Activated CD8-positive, alpha-beta memory T cell treated with anti-CD3 and anti-CD28 coated beads, Interleukin-2, amount 50 U/mL, for 4 hours (primary cell): ENCODE measurements around the gene SRA1.
"Not testable (repeated sequence)": the region's sequence is repeated elsewhere in the genome, so short reads cannot be mapped to it uniquely, and the experiment has no call there.

Experiments
- DNase-seq: peaks from one replicate; pipeline ENCODE4 v3.0.0-alpha.2; 2020

Gene SRA1

GRCh38 chr5:140557136-140557805, at the start of gene SRA1:
Gene SRA1, minus strand, starts transcription at chr5:140557473. Its CDS starts 21 bp downstream, at chr5:140557452.
- DNase-seq, result peak; percentile 80

GRCh38 chr5:140607031-140607430, 49.8 kb upstream of the SRA1 start:
- no peak for DNase-seq

- DNase-seq, result no peak
These were observed 48.6 kb upstream of the SRA1 start for GRCh38 chr5:140605879-140606278.

- DNase-seq, result no peak
These were observed 46.5 kb upstream of the SRA1 start for GRCh38 chr5:140603734-140604133.

- not testable (repeated sequence) for DNase-seq
These were observed 46.1 kb upstream of the SRA1 start for GRCh38 chr5:140603446-140603698.

- DNase-seq, result no peak
These were observed 44.9 kb upstream of the SRA1 start for GRCh38 chr5:140602147-140602546.

GRCh38 chr5:140600096-140600495, 42.8 kb upstream of the SRA1 start:
- no peak for DNase-seq

- DNase-seq, result no peak
These were observed 41.6 kb upstream of the SRA1 start for GRCh38 chr5:140598836-140599235.

GRCh38 chr5:140596321-140596741, 39.1 kb upstream of the SRA1 start:
- DNase-seq, result no peak

- DNase-seq, result no peak
These were observed 38.4 kb upstream of the SRA1 start for GRCh38 chr5:140595538-140596300.

- DNase-seq, result no peak
These were observed 36.9 kb upstream of the SRA1 start for GRCh38 chr5:140594169-140594568.

- not testable (repeated sequence) for DNase-seq
These were observed 35.8 kb upstream of the SRA1 start for GRCh38 chr5:140593070-140593469.

- DNase-seq, result no peak
These were observed 34.6 kb upstream of the SRA1 start for GRCh38 chr5:140591747-140592372.

GRCh38 chr5:140590861-140591260, 33.6 kb upstream of the SRA1 start:
- no peak for DNase-seq

GRCh38 chr5:140588311-140589070, 31.2 kb upstream of the SRA1 start:
- DNase-seq, result no peak

GRCh38 chr5:140587495-140587894, 30.2 kb upstream of the SRA1 start:
- DNase-seq, result no peak

GRCh38 chr5:140579188-140579747, 22.0 kb upstream of the SRA1 start:
- DNase-seq, result not testable (repeated sequence)

- DNase-seq, result no peak
These were observed 19.5 kb upstream of the SRA1 start for GRCh38 chr5:140576776-140577201.

- DNase-seq, result no peak
These were observed 18.0 kb upstream of the SRA1 start for GRCh38 chr5:140575309-140575708.

GRCh38 chr5:140574165-140574564, 16.9 kb upstream of the SRA1 start:
- DNase-seq, result no peak

- no peak for DNase-seq
These were observed 16.4 kb upstream of the SRA1 start for GRCh38 chr5:140573683-140574082.

GRCh38 chr5:140571105-140571504, 13.8 kb upstream of the SRA1 start:
- DNase-seq, result no peak

GRCh38 chr5:140570488-140570887, 13.2 kb upstream of the SRA1 start:
- no peak for DNase-seq
